KMS-11 (cell line): ENCODE measurements around the gene REXO2.

Source experiments
- H2AFZ ChIP-seq: fragments of 200-600 bp; sonication (generic); 2 replicates; pipeline ENCODE4 v1.6.1; 2016; ENCODE audit warnings: antibody characterized with exemption, mixed run types, low read depth
- H3K27ac ChIP-seq: fragments of 200-600 bp; sonication (generic); 2 replicates; pipeline ENCODE4 v1.6.1; 2016; ENCODE audit warnings: mild to moderate bottlenecking, mixed run types
- H3K27me3 ChIP-seq: fragments of 200-600 bp; sonication (generic); 2 replicates; pipeline ENCODE4 v1.6.1; 2017; ENCODE audit warnings: mild to moderate bottlenecking, low read depth, mixed run types, moderate library complexity; ENCODE audit not compliant: insufficient read depth
- H3K36me3 ChIP-seq: fragments of 200-600 bp; sonication (generic); 2 replicates; pipeline ENCODE4 v1.6.1; 2017; ENCODE audit warnings: mild to moderate bottlenecking, mixed run types; ENCODE audit not compliant: insufficient read depth
- H3K4me1 ChIP-seq: fragments of 200-600 bp; sonication (generic); 2 replicates; pipeline ENCODE4 v1.6.1; 2016; ENCODE audit warnings: mild to moderate bottlenecking, low read depth, mixed run types; ENCODE audit not compliant: poor library complexity, severe bottlenecking
- H3K4me2 ChIP-seq: fragments of 200-600 bp; sonication (generic); 2 replicates; pipeline ENCODE4 v1.7.0; 2016; ENCODE audit warnings: mild to moderate bottlenecking, mixed run types
- H3K4me3 ChIP-seq: fragments of 200-600 bp; sonication (generic); IDR thresholded peaks from 2 replicates; pipeline ENCODE4 v1.6.1; 2017; ENCODE audit warnings: low read depth, low read length, mixed read lengths; ENCODE audit not compliant: insufficient read depth
- H3K79me2 ChIP-seq: fragments of 200-600 bp; sonication (generic); 2 replicates; pipeline ENCODE4 v1.6.1; 2016; ENCODE audit warnings: low read depth, mixed run types; ENCODE audit not compliant: insufficient read depth
- H3K9ac ChIP-seq: fragments of 200-600 bp; sonication (generic); 2 replicates; pipeline ENCODE4 v1.6.1; 2016; ENCODE audit warnings: mild to moderate bottlenecking, mixed run types
- H4K20me1 ChIP-seq: fragments of 200-600 bp; sonication (generic); 2 replicates; pipeline ENCODE4 v1.6.1; 2016; ENCODE audit warnings: mild to moderate bottlenecking, mixed run types; ENCODE audit not compliant: insufficient read depth
- CTCF ChIP-seq: fragments of 200-600 bp; sonication (generic); conservative IDR thresholded peaks from 2 replicates; pipeline ENCODE4 v1.6.1; 2017; ENCODE audit warnings: low read depth, mild to moderate bottlenecking, antibody characterized with exemption, low read length, moderate library complexity, mixed read lengths

Gene REXO2

GRCh38 chr11:114439229-114440120 is at the start of gene REXO2:
Gene REXO2 (plus strand): TSS chr11:114439467. CDS start chr11:114439529, 62 bp downstream.
- Histone ChIP-seq H3K27ac (peak within 1 kb of the TSS; percentile 25; the same call in 1 of the 2 replicates), H3K9ac (peak within 1 kb of the TSS; percentile 73), H3K4me1 (peaks cover 27% of the 10 kb centered on the region), H3K4me2 (peak within 1 kb of the TSS; percentile 77), H4K20me1 (no peaks in the 10 kb centered on the region), H3K27me3 (no peaks in the 10 kb centered on the region), H3K4me3 (no peak within 1 kb of the TSS), H3K79me2 (peaks cover 30% of the 10 kb centered on the region; the same call in 1 of the 2 replicates), H3K36me3 (no peaks in the 10 kb centered on the region), H2AFZ (peak within 1 kb of the TSS; percentile 71)
- TF ChIP-seq CTCF, result no peak

GRCh38 chr11:114392735-114393667 is 46.3 kb upstream of the REXO2 start:
- TF ChIP-seq CTCF, result no peak
- H4K20me1 ChIP-seq, result no peaks in the 10 kb centered on the region
- no peaks in the 10 kb centered on the region for H3K4me1 ChIP-seq
- H3K4me3 ChIP-seq, result no peak overlapping the region
- H3K27me3 ChIP-seq, result no peaks in the 10 kb centered on the region
- H2AFZ ChIP-seq, result no peak overlapping the region
- H3K4me2 ChIP-seq, result no peak overlapping the region
- H3K9ac ChIP-seq, result no peak overlapping the region
- no peak overlapping the region for H3K27ac ChIP-seq
- H3K36me3 ChIP-seq, result no peaks in the 10 kb centered on the region
- no peaks in the 10 kb centered on the region for H3K79me2 ChIP-seq

GRCh38 chr11:114395736-114396135 is 43.5 kb upstream of the REXO2 start:
- Histone ChIP-seq H4K20me1 (no peaks in the 10 kb centered on the region), H3K27ac (no peak overlapping the region), H3K4me1 (peaks cover 9% of the 10 kb centered on the region), H3K79me2 (peaks cover 9% of the 10 kb centered on the region; the same call in 1 of the 2 replicates), H3K27me3 (no peaks in the 10 kb centered on the region), H3K9ac (no peak overlapping the region), H3K36me3 (no peaks in the 10 kb centered on the region), H3K4me2 (no peak overlapping the region), H3K4me3 (no peak overlapping the region), H2AFZ (no peak overlapping the region)
- TF ChIP-seq CTCF, result no peak

- H3K36me3 ChIP-seq, result no peaks in the 10 kb centered on the region
- H3K27ac ChIP-seq, result no peak overlapping the region
- no peaks in the 10 kb centered on the region for H3K27me3 ChIP-seq
- no peak overlapping the region for H3K4me3 ChIP-seq
- peaks cover 14% of the 10 kb centered on the region for H3K4me1 ChIP-seq
- H2AFZ ChIP-seq, result no peak overlapping the region
- no peaks in the 10 kb centered on the region for H4K20me1 ChIP-seq
- TF ChIP-seq CTCF, result no peak
- no peak overlapping the region for H3K9ac ChIP-seq
- no peak overlapping the region for H3K4me2 ChIP-seq
- peaks cover 20% of the 10 kb centered on the region; the same call in 1 of the 2 replicates for H3K79me2 ChIP-seq
These were observed 42.4 kb upstream of the REXO2 start for GRCh38 chr11:114396916-114397315.
